Liver (tissue), 3 donors: Measurements from ENCODE around the gene PRMT7.

Source experiments
- ATF3 ChIP-seq: IDR thresholded peaks from 2 replicates; pipeline ENCODE4 v1.6.1; 2016; ENCODE audit warnings: antibody characterized with exemption
- CTCF ChIP-seq: fragments of 150-350 bp; IDR thresholded peaks from 2 replicates; pipeline ENCODE4 v1.5.1; 2017; ENCODE audit warnings: improper control_type of control experiment, low read depth, low read length; ENCODE audit not compliant: missing input control
- GABPA ChIP-seq, 2 donors: IDR thresholded peaks in 1 of 2; conservative IDR thresholded peaks in 1 of 2; 2 replicates each; pipeline ENCODE4 v1.6.1; 2016; ENCODE audit warnings: antibody characterized with exemption in 2 of 2, mild to moderate bottlenecking in 1 of 2, moderate library complexity in 1 of 2
- JUND ChIP-seq, 2 donors: IDR thresholded peaks; 2 replicates each; pipeline ENCODE4 v1.6.1; 2016; ENCODE audit warnings: antibody characterized with exemption in 2 of 2
- MAX ChIP-seq: IDR thresholded peaks from 2 replicates; pipeline ENCODE4 v1.6.1; 2016; ENCODE audit warnings: antibody characterized with exemption
- RAD21 ChIP-seq, 2 donors: IDR thresholded peaks; 2 replicates each; pipeline ENCODE4 v1.6.1; 2016; ENCODE audit warnings: antibody characterized with exemption in 2 of 2, mild to moderate bottlenecking in 2 of 2
- REST ChIP-seq: IDR thresholded peaks from 2 replicates; pipeline ENCODE4 v1.6.1; 2016; ENCODE audit warnings: antibody characterized with exemption, mild to moderate bottlenecking
- TAF1 ChIP-seq: conservative IDR thresholded peaks from 2 replicates; pipeline ENCODE4 v1.6.1; 2016; ENCODE audit warnings: antibody characterized with exemption, mild to moderate bottlenecking
- YY1 ChIP-seq: IDR thresholded peaks from 2 replicates; pipeline ENCODE4 v1.6.1; 2016; ENCODE audit warnings: antibody characterized with exemption, mild to moderate bottlenecking
- donor health status: healthy.
- donor health status: healthy.

GRCh38 chr16:68292425-68292824 lies 18.4 kb upstream of the PRMT7 start:
- TF ChIP-seq CTCF: no peak
- TF ChIP-seq RAD21 (IDR thresholded peaks at IDR 0.05): no peak
- TF ChIP-seq TAF1: no peak
- no peak for TF ChIP-seq REST
- no peak for TF ChIP-seq ATF3
- no peak for TF ChIP-seq JUND (IDR thresholded peaks at IDR 0.05)
- no peak for TF ChIP-seq MAX
- TF ChIP-seq GABPA (IDR thresholded peaks at IDR 0.05 in 1 of 2, conservative IDR thresholded peaks at IDR 0.05 in 1 of 2): no peak
- no peak for TF ChIP-seq YY1
